HG02885 (cell line): ENCODE results near the gene STAT3.

ENCODE experiments used
- ATAC-seq: cut with Tn5 transposase; IDR thresholded peaks from one replicate; pipeline ENCODE4 v1.9.1; 2021; ENCODE audit warnings: mild to moderate bottlenecking; ENCODE audit not compliant: unreplicated experiment, poor library complexity

Gene STAT3

DNA sequence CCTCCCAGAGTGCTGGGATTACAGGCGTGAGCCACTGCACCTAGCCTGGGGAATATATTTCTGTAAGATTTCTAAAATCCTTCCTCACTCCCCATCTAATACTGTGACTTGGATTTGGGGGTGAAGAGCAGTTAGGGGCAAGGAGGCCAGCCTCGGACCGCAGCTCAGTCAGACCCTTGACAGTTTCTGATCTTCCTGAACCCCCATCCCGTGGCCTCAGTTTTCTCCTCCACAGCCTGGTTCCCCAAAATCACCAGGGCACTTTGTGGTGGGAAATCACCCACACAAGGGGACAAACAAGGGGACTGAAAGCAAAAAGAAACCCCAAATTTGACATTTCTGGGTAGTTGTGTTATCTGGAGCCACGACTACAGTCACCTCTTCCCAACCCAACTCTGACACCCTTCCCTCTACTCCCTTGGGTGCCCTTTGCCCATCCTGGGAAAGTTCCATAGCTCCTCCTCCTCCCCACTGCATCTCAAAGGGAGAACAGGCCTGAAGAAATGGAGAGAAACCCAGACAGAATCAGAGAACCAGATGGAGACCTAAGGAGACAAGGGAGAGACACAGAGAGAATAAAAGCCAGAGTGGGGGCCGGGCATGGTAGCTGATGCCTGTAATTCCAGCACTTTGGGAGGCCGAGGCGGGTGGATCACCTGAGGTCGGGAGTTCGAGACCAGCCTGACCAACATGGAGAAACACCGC lies 102.7 kb downstream of the STAT3 start:
- ATAC-seq, result no peak

DNA sequence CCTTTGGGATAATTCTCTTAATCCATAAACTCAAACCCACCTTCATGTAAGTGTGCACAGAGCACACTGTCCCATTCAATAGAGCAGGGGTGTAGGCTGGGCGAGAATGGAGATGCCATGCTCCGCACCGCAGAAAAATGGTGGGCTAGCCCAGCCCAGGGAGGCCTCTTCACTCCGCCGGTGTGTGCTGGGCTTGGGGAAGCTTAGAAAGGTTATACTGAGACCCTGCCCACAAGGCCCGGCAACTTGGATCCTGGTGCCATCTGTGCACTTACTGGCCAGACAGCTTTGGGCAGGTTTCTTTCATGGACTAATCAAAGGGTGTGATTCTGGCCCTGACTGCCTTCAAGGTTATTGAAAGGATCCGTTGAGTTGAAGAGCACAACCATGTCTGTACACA lies 103.7 kb downstream of the STAT3 start:
- no peak for ATAC-seq

DNA sequence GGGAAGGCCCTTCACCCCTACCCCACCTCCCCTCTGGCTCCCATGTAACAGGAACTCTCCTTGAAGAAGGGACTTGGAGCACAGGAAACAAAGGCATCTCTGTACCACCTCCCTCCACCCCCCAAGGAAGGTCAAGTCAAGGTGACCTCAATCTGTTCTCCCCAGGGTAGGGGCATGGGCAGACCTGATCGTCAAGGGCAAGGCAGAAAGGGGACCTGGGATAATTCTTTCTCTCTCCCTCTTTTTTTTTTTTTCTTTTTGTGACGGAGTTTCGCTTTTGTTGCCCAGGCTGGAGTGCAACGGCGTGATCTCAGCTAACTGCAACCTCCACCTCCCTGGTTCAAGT lies 104.2 kb downstream of the STAT3 start:
- ATAC-seq, result no peak

DNA sequence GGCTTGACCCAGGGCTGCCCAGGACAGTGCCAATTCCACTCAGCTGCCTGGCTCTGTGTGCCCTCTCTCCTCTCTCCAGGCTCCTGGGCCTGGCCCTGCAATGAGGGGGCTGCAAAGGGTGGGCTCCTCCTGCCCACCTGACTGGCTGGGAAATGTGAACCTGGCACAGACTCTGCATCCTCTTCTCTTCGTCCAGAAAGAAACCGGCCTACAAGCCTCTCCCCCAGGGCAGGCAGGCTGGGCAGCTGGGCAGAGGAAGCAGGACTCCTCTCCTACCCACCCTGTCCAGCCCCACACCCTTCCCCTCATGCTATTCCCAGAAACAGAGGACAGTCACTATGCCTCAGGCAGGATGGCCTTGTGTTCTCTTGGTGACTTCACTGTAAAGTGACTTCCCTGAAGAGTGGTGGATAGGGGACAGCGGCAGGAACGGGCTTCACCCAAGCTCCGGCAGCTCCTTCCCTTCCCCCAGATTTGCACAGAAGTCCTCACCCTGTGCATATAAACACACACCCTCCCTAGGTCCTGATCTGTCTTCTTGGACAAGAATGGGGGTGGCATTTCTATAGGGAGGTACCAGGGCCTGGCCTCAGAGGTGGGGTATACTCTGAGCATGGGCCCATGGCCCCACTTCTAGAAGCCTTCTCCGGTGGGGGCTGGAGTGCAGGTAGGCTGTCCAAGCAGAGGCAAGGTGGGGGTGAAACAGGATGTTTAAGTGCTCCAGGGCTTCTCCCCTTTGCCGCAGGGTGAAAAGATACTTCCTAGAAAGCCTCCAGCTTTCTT lies 104.8 kb downstream of the STAT3 start:
- no peak for ATAC-seq

DNA sequence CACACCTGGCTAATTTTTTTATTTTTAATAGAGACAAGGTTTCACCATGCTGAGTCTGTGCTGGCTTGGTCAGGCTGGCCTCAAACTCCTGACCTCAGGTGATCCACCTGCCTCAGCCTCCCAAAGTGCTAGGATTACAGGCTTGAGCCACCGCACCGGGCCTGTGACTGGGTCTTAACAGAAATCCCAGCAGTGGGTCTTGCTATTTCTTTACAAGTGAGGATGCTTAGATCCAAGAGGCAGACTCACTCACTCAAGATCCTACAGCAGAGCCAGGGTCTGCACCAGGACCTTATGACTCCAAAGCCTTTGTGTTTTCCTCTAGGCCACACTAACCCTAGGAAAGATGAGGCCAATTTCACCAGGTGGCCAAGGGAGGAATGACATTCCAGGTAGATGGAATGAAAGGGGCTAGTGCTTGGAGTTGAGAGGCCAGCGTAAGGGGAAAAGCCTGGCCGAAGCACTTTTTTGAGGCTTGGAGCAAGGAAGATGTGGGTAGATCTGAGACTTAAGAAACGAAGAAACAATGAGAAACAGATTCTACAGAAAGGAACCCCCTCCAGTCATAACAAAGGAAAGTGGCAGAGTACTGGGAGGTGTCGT lies 105.7 kb downstream of the STAT3 start:
- ATAC-seq, result no peak

DNA sequence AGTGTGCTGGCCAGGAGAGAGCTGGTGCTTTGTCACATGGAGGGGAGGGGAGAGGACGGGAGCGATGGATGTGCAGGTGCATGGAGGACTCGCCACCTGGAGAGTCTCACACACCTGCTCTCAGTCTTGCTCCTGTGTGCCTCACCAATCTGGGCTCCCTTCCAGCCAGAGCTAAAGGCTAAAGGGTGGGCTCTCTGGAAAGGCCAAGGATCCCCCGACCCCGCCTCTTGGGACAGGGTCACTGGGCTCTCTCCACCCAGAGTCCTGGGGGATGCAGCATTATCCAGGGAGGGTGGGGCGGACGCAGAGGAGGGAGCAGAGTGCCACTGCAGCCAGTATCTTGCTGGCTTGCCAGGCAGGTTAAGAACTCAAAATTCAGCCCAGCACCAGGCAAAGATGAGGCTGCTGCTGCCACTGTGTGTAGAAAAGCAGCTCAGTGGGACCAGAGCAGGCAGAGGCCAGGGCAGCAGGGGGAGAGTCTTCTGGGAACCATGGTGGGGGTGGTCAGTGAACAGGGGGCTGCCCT lies 106.6 kb downstream of the STAT3 start:
- ATAC-seq, result no peak

DNA sequence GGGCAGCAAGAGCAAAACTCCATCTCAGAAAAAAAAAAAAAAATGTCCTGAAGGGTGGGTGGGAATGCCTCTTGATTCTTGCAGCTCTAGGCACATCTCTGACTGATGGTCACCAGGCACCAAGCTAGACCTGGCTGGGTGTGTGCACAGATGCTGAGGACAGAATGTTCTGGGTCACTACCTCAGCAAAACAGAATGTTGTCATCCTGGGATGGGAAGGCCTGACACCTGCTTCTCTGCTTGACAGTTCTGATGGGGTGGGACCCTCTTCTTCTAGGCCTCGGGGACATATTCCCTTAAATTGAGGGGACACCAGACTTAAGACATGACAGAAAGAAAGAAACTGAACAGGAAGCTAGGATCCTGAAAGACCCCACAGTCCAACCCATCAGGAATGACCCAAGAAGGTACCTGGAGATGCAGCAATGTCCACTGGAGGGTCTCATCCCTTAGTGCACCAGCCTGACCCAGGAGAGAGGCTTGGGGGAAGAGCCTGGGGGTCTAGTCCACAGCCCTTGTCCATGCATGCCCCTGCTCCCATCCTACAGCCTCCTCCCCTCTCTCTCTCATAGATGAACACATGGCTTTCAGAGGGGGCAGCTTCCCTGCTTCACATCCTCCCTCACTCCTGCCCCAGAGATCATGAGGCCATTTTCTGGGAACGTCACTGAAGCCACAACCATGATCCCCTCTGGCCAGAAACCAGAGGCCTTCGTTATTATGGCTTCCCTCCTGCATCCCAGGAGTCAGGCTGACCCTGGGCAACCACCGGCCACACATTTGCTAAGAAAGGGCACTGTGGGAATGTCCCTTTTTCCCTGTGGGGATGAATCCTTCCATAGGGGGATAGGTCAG lies 108.2 kb downstream of the STAT3 start:
- no peak for ATAC-seq

DNA sequence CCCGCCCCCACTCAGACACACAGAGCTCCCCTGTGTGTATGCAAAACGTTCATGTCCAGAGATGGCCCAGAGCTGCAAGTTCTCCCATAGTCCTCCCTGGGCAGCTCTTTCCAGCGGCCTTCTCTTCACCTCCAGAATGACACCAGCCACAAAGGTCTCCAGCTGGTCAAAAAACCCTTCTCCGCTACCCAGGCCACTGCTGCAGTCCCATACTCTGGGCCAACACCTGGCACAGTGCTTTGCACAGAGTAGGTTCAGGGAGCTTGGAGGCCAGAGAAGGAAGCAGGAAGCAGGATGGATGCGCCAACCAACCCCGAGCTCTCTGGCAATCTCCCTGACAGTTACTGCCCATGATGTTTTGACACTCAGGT lies 110.9 kb downstream of the STAT3 start:
- no peak for ATAC-seq

DNA sequence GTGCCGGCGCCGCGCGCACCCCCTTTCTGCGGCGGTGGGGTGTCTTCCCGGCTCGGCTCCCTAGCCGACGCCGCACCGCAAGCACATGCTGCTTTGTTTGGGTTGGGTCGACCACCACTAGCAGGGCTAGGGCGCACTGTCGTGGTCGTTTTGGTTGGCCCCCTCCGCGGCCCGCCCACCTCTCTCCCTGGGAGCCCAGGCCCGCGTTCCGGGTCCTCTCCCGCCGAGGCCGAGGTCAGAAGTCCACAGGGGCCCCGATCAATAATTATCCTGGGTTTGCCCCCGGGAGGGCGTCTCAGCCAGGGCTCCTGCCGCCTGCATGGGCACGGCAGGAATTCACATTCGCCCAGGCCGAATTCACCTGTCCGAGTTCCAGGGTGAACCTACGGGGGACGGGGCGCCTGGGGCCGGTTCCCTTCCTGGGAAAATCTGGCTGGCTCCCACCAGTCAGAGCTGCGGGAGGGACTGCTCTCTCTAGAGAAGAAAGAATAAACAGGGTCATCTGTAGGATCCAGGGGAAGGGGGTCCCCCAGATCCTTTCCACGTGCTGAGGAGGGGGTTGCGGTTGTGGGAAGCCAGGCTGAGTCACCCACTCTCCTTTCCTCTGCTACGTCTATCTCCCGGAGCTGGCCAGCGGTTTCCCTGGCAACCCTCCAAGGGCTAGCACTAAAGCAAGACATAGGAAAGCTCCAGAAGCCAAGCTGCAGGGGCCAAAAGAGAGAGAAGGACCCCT lies 111.5 kb downstream of the STAT3 start:
- ATAC-seq, result no peak

DNA sequence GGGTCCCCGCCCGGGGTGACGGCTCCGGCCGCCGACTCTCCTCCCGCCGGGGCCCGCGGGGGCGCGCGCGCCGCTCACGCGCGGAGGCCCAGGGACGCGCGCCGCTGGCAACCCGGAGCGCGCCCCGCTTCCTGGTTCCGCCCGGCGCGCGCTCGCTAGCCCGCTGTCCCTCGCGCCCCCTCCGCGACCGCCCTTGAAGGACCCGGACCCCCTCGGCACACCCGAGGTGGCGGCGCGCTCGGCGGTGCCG lies 112.0 kb downstream of the STAT3 start, which contains the start of gene STAT5B:
TSS of gene STAT5B (minus strand) at position 33 of the 250 bp plus-strand sequence. CDS start 44,264 bp downstream, outside the sequence.
- peak; percentile 76 for ATAC-seq

DNA sequence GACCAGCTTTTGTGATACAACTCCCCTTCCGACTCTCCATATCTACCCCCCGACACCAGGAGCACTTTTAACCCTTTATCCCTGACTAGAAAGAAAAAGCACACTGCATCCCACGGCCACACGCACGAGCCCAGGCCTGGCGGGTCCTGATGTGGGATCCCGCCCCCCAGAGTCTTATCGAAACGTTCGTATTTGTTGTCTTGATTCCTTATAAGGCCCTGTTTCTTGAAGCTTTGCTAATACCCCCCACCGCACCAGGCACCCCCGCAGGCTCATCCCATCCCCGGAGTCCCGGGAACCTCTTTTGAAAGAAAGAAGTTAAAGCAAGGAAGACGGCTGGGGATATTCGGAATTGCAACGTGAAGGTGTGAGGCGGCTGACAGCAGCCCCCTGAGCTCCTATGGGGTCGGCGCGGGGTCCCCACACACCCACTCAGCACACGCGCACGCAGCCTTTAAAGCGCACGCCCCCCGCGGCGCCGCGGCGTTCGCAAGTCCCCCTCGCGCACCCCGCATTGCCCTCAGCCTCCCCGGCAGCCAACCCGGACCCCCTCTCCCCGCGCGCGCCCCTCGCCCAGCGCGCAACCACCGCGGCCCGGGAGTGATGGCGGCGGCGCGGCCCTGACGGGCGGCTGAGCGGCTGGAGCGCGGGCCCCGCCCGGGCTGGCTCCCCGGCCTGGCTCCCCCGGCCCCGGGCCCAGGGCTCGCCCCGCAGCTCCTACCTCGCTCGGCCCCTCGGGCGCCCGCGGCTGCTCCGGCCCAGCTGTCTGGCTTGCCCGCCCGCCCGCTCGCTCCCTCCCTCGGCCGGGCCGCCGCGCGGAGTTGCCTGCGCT lies 112.5 kb downstream of the STAT3 start:
- peak; percentile 51 for ATAC-seq

DNA sequence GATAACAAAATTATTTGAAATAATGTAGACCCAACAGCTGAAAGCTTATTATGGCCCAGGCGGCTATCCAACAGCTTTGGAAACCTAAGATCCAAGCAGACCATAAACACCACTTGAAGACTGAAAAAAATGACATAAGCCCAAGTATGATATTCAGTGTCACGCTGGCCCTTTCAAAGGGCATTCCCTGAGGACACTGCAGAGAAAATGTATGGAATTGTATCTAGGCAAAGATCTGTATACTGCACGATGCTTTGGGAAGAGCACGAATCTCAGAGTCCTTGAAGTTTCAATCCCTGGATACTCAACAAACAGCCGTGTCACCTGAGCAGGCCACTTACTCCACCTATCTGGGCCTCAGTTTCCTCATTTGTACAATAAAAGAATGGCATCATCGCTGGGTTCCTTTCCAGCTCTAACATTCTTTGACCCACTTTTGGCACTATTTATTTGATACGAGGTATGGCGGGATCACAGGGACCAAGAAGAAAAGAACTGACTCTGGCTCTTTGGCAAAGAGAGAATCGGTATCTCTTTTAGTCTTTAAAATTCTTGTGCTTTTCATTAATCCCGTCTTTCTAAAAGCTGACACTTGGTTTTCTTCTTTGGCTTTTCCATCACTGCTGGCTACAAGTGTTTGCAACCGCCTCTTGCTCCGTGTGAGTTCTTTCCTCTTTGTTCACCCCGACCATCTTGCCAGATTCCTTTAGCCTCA lies 113.3 kb downstream of the STAT3 start:
- ATAC-seq, result no peak

DNA sequence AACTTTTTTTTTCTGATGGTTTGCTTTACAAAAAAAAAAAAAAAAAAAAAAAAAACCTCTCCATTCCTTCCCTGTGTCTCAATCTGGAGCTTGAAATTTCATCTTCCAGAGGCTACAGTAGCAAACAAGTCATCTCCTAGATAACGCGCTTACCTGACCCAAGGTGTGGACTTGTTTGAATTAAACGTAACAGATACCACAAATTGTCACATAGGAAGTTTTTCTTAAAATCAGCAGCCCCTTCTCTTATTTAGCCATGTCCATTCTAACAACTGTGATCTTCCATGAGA lies 114.0 kb downstream of the STAT3 start:
- no peak for ATAC-seq

DNA sequence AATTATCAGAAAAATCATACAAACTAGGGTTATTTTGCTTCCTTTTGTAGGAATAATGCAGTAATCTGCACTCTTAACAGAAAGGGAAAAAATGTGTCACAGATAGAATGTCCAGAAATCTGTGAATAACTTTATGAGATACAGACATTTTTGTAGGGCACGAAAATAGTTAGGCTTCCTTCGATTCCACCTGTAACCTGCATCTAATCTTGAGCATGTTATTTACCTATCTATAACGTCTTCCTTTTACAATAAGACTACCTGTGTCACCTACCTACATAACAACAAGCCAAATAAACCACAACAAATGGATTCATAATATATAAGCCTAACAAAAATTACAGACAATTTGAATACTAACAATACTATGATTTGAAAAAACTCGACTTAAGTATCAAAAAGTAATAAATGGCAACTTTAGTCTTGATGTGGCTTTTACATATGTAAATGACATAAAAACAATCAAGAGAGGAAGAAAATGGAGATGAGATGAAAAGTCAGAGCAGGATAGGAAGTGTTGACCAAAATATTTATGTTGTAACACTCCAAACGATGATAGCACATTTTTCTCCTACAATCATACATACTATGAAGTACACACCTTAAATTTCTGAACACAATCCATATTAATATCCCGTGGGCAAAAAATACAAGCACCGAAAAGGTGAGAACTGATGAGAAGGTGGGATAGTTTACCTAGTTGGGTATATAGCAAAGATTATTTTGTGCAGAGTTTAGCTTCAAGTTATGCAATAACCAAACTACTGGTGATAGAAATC lies 114.6 kb downstream of the STAT3 start:
- ATAC-seq, result no peak

DNA sequence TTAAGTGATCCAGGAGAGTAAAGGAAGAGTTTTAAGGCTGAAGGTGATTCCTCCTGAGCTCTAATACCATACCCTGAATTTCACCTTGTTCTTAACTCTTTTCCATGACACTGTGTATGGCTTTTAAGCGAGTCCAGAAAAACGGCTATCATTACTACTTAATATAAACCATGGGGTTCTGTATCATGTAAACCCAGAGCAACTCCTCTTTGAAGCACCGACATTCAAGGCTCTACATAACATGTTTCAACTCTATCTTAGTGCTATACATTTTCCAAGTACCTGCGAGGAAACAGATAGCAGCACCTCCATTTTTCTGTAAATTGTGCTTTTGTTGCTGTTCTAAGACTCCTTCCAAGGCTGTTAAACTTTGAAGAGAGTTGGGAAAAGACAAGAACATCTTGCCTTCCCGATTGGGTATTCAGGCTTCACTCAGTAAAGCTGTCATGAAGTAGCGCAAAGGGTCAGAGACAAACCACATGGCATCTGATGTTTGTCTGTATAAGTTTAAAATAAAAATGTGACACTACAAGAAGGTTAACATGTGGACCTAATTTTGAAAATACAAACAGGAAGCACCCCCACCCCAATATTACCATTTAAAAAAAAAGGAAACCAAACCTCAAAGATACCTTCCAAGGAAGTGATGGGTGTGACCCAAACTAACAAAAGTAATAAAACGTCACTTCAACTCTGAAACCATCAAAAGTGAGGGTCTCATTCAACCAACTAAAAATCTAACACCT lies 115.9 kb downstream of the STAT3 start:
- no peak for ATAC-seq

DNA sequence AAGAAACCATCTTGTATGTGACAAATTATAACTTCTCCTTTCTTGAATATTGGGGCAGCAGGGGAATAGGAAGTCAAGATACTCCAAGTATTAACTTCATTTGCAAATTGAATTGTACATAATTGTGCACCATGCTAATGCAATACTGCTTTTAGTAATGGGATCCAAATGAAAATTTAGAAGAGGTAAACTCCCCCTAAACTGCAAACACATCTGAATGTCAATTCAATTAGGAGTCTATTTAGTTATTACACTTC lies 116.5 kb downstream of the STAT3 start:
- no peak for ATAC-seq

DNA sequence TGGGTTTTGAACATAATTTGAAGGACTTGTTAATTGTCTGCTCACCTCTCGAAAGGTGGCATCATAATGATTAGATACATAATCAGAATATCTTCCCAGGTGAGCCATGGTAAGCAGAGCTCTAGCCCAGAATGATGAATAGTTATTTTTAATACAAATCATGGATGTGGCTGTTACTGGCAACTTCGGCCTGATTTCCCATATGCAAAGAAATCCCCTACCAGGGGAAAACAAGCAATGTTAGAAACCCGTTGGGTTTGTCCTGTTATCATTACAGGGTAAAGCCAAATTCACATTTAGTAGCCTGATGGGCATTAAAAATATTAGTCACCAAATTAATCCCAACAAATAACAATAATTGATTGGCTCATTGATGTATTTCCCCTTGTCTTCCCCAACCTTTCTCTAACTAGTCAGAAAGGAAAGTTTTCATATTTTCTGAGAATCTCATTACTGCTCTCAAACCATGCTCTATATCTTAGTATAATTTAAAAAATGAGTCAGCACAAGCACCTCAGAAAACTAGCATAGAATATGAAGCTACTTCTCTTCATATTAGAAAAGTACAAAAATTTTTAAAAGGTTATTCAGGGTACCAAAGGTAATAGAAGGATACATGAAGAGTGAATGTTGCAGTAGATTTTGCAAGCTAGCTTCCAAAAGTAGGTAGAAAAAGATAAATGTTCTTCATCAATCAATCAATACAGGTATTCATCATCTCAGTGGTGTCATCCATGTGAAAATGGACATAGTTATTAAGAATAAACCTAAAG lies 117.0 kb downstream of the STAT3 start:
- no peak for ATAC-seq
